ENCODE data around the gene CHN1.

Gene CHN1

DNA sequence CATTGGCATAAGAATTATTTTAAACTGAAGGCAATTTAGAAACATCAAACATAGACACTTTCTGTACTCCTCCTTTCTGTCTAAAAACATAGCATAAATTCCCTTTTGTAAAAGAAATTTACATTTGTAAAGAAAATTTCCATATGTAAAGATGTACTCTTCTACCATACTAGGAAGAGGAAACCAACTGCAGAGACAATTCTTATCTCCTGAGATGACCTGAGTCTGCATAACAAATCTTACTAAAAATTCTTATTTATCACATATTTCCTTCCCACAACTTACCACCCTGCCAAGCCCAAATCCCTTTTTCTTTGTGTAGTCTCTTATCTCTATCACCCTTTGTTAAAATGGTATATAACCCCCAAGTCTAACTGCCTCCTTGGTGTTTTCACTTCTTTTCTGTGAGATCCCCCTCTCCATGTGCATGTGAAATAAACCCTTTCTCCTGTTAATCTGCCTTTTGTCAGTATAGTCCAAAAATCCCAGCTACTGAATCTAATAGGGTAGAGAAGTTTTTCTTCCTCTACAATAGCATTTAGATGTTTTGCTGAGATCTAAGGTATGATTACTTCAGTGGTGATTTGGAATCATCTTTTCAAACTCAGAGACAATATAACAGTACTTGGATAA is 81.0 kb downstream of the CHN1 start:
- H3K4me3 ChIP-seq (ENCODE audit: low read length) = no peak overlapping the region
- no peak overlapping the region for H2AFZ ChIP-seq (ENCODE audit: low read depth, low read length)
- H3K36me3 ChIP-seq (ENCODE audit: insufficient read depth, low read length) = peaks cover 4% of the 10 kb centered on the region
- no peaks in the 10 kb centered on the region for H3K27me3 ChIP-seq (ENCODE audit: insufficient read depth, low read length)
- peaks cover 2% of the 10 kb centered on the region for H3K4me1 ChIP-seq (ENCODE audit: insufficient read depth, low read length)
- peaks cover 4% of the 10 kb centered on the region for H3K9me3 ChIP-seq (ENCODE audit: low read length)

DNA sequence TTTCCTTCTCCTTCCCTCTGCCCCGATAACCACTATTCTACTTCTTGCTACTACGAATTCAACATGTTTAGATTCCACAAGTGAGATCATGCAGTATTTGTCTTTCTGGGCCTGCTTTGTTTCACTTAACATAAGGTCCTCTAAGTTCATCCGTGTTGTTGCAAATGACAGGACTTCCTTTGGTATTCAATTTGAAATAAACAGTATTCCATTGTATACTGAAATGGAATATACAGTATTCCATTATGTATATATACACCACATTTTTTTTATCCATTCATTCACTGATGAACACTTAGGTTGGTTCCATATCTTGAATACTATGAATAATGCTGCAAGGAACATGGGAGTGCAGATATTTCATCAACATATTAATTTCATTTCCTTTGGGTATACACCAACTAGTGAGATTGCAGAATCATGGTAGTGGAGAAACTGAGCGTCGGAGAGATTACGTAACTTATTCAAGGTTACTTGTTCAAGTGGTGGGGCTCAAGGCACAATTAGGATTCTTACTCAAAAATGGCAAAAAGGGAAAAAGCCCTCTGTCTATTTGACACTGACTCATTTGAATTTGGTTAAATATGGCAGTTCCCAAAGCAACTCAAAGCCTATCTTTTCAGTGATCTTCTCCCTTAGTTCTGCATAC is 85.1 kb downstream of the CHN1 start:
- peaks cover 4% of the 10 kb centered on the region for H3K4me1 ChIP-seq (ENCODE audit: insufficient read depth, low read length)
- peaks cover 2% of the 10 kb centered on the region for H3K9me3 ChIP-seq (ENCODE audit: low read length)
- H3K36me3 ChIP-seq (ENCODE audit: insufficient read depth, low read length) = peaks cover 33% of the 10 kb centered on the region
- H2AFZ ChIP-seq (ENCODE audit: low read depth, low read length) = no peak overlapping the region
- H3K4me3 ChIP-seq (ENCODE audit: low read length) = no peak overlapping the region
- no peaks in the 10 kb centered on the region for H3K27me3 ChIP-seq (ENCODE audit: insufficient read depth, low read length)

DNA sequence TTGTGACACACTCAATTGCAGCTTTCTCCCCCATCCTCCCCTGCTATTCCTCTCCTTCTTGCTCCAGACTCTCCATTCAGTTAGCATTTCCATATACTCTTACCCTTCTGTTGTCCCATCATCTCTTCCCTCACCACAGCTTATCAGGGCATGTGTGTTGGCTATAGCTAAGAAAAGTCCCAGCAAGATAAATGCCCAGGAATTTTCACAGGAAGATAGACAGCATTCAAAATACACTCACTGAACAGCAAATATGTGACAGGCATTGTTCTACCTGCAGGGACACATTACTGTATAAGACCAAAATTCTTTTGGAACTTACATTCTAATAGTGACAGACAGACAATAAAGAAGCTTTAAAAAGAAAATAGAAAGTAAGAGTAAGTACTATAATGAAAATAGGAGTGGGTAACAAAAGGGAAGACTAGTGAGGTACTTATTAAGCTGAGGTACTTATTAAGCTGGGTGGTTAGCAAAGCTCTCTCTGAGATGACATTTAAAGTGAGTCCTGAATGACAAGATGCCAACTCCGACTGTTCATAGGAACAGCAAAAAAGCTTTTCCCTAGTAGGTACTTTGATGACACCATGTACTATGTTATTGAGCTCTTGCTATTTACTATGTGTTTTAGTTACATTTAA is 86.2 kb downstream of the CHN1 start:
- H2AFZ ChIP-seq (ENCODE audit: low read depth, low read length) = no peak overlapping the region
- H3K4me3 ChIP-seq (ENCODE audit: low read length) = no peak overlapping the region
- H3K9me3 ChIP-seq (ENCODE audit: low read length) = peaks cover 2% of the 10 kb centered on the region
- peaks cover 43% of the 10 kb centered on the region for H3K36me3 ChIP-seq (ENCODE audit: insufficient read depth, low read length)
- H3K27me3 ChIP-seq (ENCODE audit: insufficient read depth, low read length) = no peaks in the 10 kb centered on the region
- peaks cover 4% of the 10 kb centered on the region for H3K4me1 ChIP-seq (ENCODE audit: insufficient read depth, low read length)

DNA sequence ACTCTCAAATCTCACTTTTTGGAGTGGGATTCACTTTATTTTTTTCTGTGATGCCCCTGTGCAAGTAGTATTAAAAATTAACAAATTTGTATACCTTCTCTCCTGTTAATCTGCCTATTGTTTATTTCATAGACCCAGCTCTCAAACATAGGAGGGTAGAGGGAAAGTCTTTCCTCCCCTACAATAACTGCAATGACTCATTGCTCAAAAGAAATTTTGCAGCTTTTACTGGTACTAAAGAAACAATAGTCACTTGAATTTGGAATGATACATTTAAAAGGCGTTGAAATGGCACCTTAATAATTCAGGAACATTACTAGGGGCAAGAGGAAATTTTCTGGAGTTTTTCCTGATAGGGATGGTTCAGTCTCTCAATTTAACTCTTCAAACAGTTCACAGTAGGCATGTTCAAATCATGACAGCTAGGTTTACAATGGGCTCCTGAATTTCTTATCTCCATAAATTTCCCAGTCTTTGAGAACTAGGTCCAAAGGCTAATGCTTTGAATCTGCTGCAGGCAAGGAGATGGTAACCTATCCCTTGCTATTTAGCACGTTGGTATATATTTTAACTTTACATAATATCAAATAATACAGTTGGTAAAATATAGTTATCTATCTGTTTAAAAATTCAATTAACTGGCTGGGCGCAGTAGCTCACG is 88.8 kb downstream of the CHN1 start:
- Histone ChIP-seq H2AFZ (ENCODE audit: low read depth, low read length) (no peak overlapping the region), H3K4me3 (ENCODE audit: low read length) (no peak overlapping the region), H3K4me1 (ENCODE audit: insufficient read depth, low read length) (peaks cover 4% of the 10 kb centered on the region), H3K9me3 (ENCODE audit: low read length) (peaks cover 5% of the 10 kb centered on the region), H3K36me3 (ENCODE audit: insufficient read depth, low read length) (peaks cover 68% of the 10 kb centered on the region), H3K27me3 (ENCODE audit: insufficient read depth, low read length) (no peaks in the 10 kb centered on the region)

DNA sequence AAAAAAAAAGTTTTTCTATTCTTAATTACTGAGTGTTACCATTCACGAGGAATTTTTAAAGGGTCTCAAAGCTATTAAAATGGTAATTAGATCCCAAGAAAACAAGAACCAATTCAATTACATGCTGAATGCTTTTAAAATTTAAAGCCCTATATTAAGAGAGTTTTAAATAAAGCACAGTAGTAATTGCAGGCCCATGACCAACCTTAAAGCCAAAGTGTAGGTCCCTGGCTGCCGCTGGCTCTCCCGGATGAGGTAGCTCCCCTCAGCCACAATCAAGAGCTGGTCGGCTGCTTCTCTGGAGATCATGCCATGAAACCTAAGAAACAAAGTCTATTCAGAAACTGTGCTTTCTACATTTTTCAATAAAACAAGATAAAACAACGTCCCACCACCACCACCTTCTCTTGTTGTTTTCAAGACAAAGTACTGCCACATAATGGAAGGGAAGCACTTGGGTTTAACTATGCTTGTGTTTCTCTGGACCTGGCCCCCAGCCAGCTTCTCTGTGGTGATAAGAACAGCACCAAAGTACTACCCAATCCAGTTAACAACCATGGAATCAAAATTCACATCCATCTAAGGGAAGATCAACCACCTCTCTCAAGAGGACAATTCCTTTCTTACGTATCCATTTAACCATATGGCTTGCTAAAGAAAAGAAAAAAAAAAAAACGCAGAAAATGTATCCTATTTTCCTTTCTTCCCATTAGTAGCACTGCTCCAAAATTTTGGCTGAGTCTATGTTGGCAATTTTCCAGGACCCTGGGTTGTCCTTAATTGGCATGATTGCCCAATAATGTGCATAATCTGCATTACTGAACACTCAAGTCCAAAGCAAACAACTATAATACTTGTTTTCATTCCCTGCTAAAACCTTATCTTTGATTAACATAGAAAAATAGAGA is 90.1 kb downstream of the CHN1 start:
- peaks cover 73% of the 10 kb centered on the region for H3K36me3 ChIP-seq (ENCODE audit: insufficient read depth, low read length)
- H2AFZ ChIP-seq (ENCODE audit: low read depth, low read length) = no peak overlapping the region
- H3K4me3 ChIP-seq (ENCODE audit: low read length) = no peak overlapping the region
- no peaks in the 10 kb centered on the region for H3K27me3 ChIP-seq (ENCODE audit: insufficient read depth, low read length)
- H3K4me1 ChIP-seq (ENCODE audit: insufficient read depth, low read length) = peaks cover 4% of the 10 kb centered on the region
- H3K9me3 ChIP-seq (ENCODE audit: low read length) = peaks cover 6% of the 10 kb centered on the region

DNA sequence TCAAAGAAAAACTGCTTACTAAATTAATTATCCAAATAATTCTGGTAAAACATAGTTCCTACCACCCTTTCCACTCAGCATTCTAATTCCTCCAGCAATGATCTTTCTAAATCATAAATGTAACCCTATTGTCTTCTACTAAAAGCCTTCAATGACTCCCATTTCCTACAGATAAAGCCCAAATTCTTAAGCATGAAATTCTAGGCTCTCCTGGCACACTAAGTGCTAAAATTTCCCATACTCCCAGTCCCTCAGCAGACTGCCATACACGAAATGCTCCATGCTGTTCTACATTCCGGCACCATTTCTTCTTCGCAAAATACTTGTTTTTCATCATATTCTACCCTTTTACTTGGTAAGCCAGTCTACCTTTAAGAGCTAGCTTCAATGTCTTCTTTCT is 96.9 kb downstream of the CHN1 start:
- Histone ChIP-seq H2AFZ (ENCODE audit: low read depth, low read length) (no peak overlapping the region), H3K4me1 (ENCODE audit: insufficient read depth, low read length) (no peaks in the 10 kb centered on the region), H3K9me3 (ENCODE audit: low read length) (peaks cover 6% of the 10 kb centered on the region), H3K27me3 (ENCODE audit: insufficient read depth, low read length) (no peaks in the 10 kb centered on the region), H3K4me3 (ENCODE audit: low read length) (no peak overlapping the region), H3K36me3 (ENCODE audit: insufficient read depth, low read length) (peaks cover 66% of the 10 kb centered on the region)

DNA sequence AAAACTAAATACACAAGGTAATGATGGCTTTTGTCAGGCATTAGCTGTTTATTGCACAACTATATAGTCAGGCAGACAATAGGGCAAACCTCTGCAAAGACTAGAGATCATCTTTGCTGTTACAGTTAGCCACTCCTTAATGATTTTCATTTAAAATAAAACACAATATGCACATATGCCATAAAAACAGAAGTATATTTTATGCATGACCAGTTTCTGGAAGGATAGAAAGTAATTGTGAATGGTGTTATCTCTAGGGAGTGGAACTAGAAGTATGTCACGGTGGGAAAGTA is 102.0 kb downstream of the CHN1 start:
- Histone ChIP-seq H3K4me3 (ENCODE audit: low read length) (no peak overlapping the region), H3K27me3 (ENCODE audit: insufficient read depth, low read length) (no peaks in the 10 kb centered on the region), H3K36me3 (ENCODE audit: insufficient read depth, low read length) (peaks cover 43% of the 10 kb centered on the region), H3K9me3 (ENCODE audit: low read length) (peaks cover 2% of the 10 kb centered on the region), H3K4me1 (ENCODE audit: insufficient read depth, low read length) (no peaks in the 10 kb centered on the region), H2AFZ (ENCODE audit: low read depth, low read length) (no peak overlapping the region)

DNA sequence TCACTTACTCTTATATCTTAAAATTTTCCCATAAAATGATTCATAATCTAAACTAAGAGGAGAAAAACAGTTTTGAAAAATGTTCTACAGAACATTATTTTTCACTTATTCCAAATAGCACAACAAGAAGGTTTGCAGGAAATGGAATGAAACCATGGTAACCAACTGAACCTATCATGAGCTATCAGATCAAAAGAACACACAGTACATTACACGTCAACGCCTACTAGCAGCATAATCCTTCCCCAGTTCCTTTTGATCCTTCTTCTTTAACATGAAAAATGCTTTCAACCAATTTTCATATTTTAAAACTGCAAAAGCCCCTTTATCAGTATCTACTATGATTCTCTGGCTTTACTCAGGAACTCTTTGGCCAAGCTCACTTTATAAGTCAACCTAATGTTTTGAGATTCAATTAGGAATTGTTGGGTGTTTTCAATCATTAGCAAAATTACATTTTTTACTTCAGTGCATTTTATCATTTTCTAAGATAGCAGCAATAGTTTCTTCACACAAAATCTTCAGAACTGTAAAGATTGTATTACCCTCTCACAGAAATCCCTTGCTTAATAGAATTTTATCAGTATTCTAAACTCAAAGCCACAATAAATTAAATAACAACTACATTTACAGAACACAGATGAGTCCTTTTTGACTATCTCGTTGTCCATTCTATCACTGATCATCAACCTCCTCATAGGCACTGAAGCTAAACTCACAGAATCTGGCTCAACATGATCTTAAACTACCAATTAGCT is 102.5 kb downstream of the CHN1 start:
- H3K27me3 ChIP-seq (ENCODE audit: insufficient read depth, low read length) = no peaks in the 10 kb centered on the region
- peaks cover 2% of the 10 kb centered on the region for H3K9me3 ChIP-seq (ENCODE audit: low read length)
- H3K4me1 ChIP-seq (ENCODE audit: insufficient read depth, low read length) = peaks cover 2% of the 10 kb centered on the region
- no peak overlapping the region for H2AFZ ChIP-seq (ENCODE audit: low read depth, low read length)
- peaks cover 40% of the 10 kb centered on the region for H3K36me3 ChIP-seq (ENCODE audit: insufficient read depth, low read length)
- H3K4me3 ChIP-seq (ENCODE audit: low read length) = no peak overlapping the region

DNA sequence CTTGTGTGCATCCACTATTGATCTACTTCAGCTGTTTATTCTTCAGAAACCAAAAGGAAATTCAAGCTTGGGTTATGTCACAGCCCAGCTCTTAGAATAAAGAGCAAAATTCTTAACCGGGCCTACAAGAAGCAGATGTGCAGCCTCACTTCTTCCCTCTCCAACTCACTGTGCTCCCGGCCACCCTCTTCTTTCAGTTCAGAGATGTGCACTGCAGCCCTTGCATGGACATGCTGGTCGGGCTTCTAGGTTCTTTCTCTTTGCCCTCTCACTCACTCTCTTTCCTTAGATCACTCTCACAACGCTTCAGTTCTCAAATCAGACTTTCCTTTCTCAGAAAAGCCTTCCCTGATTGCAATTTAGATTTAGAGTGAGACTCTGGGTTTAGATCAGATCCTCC is 104.1 kb downstream of the CHN1 start:
- Histone ChIP-seq H3K4me1 (ENCODE audit: insufficient read depth, low read length) (peaks cover 2% of the 10 kb centered on the region), H3K36me3 (ENCODE audit: insufficient read depth, low read length) (peaks cover 28% of the 10 kb centered on the region), H3K27me3 (ENCODE audit: insufficient read depth, low read length) (no peaks in the 10 kb centered on the region), H3K9me3 (ENCODE audit: low read length) (no peaks in the 10 kb centered on the region), H2AFZ (ENCODE audit: low read depth, low read length) (no peak overlapping the region), H3K4me3 (ENCODE audit: low read length) (no peak overlapping the region)

DNA sequence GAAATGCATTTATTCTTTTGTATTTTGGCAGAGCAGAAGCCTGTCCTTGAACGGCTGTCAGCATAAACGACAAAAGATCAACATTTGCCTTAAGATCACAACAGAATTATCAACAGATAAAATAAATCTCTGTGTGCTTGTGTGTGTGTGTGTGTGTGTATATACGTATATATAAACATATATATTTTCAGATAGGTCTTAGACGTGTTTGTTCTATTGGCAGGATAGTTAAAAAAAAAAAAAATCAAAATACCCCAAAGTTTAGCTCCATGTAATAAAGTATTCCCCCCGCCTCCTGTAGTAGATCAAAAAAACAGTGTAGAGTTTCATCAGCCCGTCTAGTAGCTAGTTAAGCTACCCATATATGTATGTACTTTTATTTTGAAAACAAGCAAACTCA is 107.9 kb downstream of the CHN1 start:
- Histone ChIP-seq H3K4me1 (ENCODE audit: insufficient read depth, low read length) (peaks cover 2% of the 10 kb centered on the region), H3K9me3 (ENCODE audit: low read length) (peaks cover 9% of the 10 kb centered on the region), H2AFZ (ENCODE audit: low read depth, low read length) (no peak overlapping the region), H3K27me3 (ENCODE audit: insufficient read depth, low read length) (no peaks in the 10 kb centered on the region), H3K4me3 (ENCODE audit: low read length) (no peak overlapping the region), H3K36me3 (ENCODE audit: insufficient read depth, low read length) (peaks cover 37% of the 10 kb centered on the region)

DNA sequence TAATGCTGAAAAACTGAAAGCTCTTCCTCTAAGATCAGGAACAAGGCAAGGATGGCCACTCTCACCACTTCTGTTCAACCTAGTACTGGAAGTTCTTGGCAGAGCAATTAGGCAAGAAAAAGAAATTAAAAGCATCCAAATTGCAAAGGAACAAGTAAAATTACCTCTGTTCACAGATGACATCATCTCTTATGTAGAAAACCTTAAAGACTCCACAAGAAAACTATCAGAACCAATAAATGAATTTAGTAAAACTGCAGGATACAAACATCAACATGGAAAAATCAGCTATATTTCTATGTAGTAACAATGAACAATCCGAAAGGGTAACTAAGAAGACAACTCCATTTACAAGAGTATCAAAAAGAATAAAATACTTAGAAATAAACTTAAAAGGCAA is 112.2 kb downstream of the CHN1 start:
- peaks cover 2% of the 10 kb centered on the region for H3K4me1 ChIP-seq (ENCODE audit: insufficient read depth, low read length)
- H3K36me3 ChIP-seq (ENCODE audit: insufficient read depth, low read length) = peaks cover 33% of the 10 kb centered on the region
- no peak overlapping the region for H2AFZ ChIP-seq (ENCODE audit: low read depth, low read length)
- no peaks in the 10 kb centered on the region for H3K27me3 ChIP-seq (ENCODE audit: insufficient read depth, low read length)
- peaks cover 9% of the 10 kb centered on the region for H3K9me3 ChIP-seq (ENCODE audit: low read length)
- H3K4me3 ChIP-seq (ENCODE audit: low read length) = no peak overlapping the region

DNA sequence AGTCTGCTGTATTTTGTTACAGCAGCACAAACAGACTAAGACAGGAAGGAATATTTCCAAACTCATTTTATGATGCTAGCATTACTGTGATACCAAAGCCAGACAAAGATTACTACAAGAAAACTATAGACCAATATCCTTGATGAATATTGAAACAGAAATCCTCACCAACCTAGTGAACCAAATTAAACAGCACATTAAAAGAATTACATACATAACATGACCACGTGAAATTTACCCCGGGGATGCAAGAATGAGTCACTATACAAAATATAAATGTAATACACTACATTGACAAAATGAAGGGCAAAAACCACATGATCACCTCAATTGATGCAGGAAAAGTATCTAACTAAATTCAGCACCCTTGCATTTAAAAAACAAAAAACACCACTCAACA is 112.6 kb downstream of the CHN1 start:
- H3K9me3 ChIP-seq (ENCODE audit: low read length) = peaks cover 9% of the 10 kb centered on the region
- H2AFZ ChIP-seq (ENCODE audit: low read depth, low read length) = no peak overlapping the region
- H3K4me1 ChIP-seq (ENCODE audit: insufficient read depth, low read length) = no peaks in the 10 kb centered on the region
- no peaks in the 10 kb centered on the region for H3K27me3 ChIP-seq (ENCODE audit: insufficient read depth, low read length)
- H3K36me3 ChIP-seq (ENCODE audit: insufficient read depth, low read length) = peaks cover 33% of the 10 kb centered on the region
- H3K4me3 ChIP-seq (ENCODE audit: low read length) = no peak overlapping the region

Measured in neuron (in vitro differentiated cells).